Transverse colon (tissue), 4 donors: ENCODE measurements around the gene CLIC5.

Experiments
- EP300 ChIP-seq: sonication (generic); formaldehyde crosslinking; IDR thresholded peaks from one replicate; pipeline ENCODE4 v1.6.1; 2017; ENCODE audit warnings: antibody characterized with exemption, low read depth
- POLR2A ChIP-seq: fragments of 450-650 bp; IDR thresholded peaks from one replicate; pipeline ENCODE4 v1.6.1; 2016; ENCODE audit warnings: antibody characterized with exemption, mild to moderate bottlenecking, moderate library complexity
- POLR2AphosphoS5 ChIP-seq, 3 donors: sonication (generic); formaldehyde crosslinking; IDR thresholded peaks; one replicate each; pipeline ENCODE4 v1.6.1; 2016; ENCODE audit warnings: antibody characterized with exemption in 3 of 3
- TF ChIP-seq, protein P1 (sequence below), 5 experiments: fragments of 200-600 bp in 3 of 5; fragments of 450-650 bp in 2 of 5; sonication (generic) in 3 of 5; IDR thresholded peaks; 1 replicate in 2 of 5; 2 replicates in 3 of 5; pipeline ENCODE4 v1.5.1; 2016 to 2017; ENCODE audit warnings: antibody characterized with exemption in 5 of 5, inconsistent platforms in 3 of 5, mild to moderate bottlenecking in 2 of 5, moderate library complexity in 1 of 5

DNA sequence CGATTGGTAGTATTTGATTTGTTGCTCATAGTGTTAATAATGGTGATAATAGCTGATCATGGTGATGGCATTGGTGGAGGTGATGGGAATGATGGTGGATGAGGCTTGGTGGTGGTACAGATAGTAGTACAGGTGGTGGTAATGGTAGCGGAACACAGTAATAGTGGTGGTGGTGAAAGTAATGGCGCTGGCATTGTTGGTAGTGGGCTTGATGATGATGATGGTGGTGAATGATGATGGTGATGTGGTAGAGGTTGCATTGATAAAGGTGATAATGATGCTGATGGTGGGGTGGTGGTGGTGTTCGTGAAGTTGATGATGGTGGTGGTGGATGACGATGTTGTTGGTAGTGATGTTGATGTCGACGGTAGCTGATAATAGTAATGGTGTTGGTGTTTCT is 24.6 kb upstream of the CLIC5 start:
- TF ChIP-seq, protein P1, sequence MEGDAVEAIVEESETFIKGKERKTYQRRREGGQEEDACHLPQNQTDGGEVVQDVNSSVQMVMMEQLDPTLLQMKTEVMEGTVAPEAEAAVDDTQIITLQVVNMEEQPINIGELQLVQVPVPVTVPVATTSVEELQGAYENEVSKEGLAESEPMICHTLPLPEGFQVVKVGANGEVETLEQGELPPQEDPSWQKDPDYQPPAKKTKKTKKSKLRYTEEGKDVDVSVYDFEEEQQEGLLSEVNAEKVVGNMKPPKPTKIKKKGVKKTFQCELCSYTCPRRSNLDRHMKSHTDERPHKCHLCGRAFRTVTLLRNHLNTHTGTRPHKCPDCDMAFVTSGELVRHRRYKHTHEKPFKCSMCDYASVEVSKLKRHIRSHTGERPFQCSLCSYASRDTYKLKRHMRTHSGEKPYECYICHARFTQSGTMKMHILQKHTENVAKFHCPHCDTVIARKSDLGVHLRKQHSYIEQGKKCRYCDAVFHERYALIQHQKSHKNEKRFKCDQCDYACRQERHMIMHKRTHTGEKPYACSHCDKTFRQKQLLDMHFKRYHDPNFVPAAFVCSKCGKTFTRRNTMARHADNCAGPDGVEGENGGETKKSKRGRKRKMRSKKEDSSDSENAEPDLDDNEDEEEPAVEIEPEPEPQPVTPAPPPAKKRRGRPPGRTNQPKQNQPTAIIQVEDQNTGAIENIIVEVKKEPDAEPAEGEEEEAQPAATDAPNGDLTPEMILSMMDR (IDR thresholded peaks at IDR 0.05): no peak
- TF ChIP-seq EP300: no peak
- TF ChIP-seq POLR2A: no peak
- TF ChIP-seq POLR2AphosphoS5 (IDR thresholded peaks at IDR 0.05): no peak
